Brain microvascular endothelial cell (primary cell): ENCODE measurements around the gene RAPGEF4.

Source experiments
- DNase-seq: peaks from one replicate; pipeline ENCODE4 v3.0.0-alpha.2; 2020
- H3K27ac ChIP-seq: fragments of 250-450 bp; sonication (Bioruptor Pico); 2 replicates; pipeline ENCODE4 v1.5.1; 2020; ENCODE audit warnings: mild to moderate bottlenecking, moderate library complexity
- H3K27me3 ChIP-seq: fragments of 250-450 bp; sonication (Bioruptor Pico); replicated peaks from 2 replicates; pipeline ENCODE4 v1.5.1; 2020; ENCODE audit warnings: mild to moderate bottlenecking
- H3K36me3 ChIP-seq: fragments of 250-450 bp; sonication (Bioruptor Pico); replicated peaks from 2 replicates; pipeline ENCODE4 v1.5.1; 2020; ENCODE audit warnings: mild to moderate bottlenecking
- H3K4me3 ChIP-seq: 2 replicates; pipeline ENCODE4 v1.5.1; 2011; ENCODE audit warnings: low read depth, mild to moderate bottlenecking, control low read depth, low read length, moderate library complexity
- in situ Hi-C: cut with HindIII; loops from 2 replicates; pipeline ENCODE4 v1.10.0; 2017; ENCODE audit warnings: low sequenced_read_pairs, low pct_ligation_motif_present
- TF ChIP-seq, protein P1 (sequence below): IDR thresholded peaks from 2 replicates; pipeline ENCODE4 v1.5.1; 2011; ENCODE audit warnings: low read depth, mild to moderate bottlenecking, moderate library complexity, low read length, control low read depth, inconsistent platforms; ENCODE audit errors: missing control alignments

RAPGEF4 gene

GRCh38 chr2:173002751-173003541 lies 267.3 kb downstream of the RAPGEF4 start:
- Histone ChIP-seq H3K27me3 (no peaks in the 10 kb centered on the region), H3K4me3 (no peak overlapping the region), H3K27ac (no peak overlapping the region), H3K36me3 (no peaks in the 10 kb centered on the region)
- TF ChIP-seq, protein P1, sequence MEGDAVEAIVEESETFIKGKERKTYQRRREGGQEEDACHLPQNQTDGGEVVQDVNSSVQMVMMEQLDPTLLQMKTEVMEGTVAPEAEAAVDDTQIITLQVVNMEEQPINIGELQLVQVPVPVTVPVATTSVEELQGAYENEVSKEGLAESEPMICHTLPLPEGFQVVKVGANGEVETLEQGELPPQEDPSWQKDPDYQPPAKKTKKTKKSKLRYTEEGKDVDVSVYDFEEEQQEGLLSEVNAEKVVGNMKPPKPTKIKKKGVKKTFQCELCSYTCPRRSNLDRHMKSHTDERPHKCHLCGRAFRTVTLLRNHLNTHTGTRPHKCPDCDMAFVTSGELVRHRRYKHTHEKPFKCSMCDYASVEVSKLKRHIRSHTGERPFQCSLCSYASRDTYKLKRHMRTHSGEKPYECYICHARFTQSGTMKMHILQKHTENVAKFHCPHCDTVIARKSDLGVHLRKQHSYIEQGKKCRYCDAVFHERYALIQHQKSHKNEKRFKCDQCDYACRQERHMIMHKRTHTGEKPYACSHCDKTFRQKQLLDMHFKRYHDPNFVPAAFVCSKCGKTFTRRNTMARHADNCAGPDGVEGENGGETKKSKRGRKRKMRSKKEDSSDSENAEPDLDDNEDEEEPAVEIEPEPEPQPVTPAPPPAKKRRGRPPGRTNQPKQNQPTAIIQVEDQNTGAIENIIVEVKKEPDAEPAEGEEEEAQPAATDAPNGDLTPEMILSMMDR, result no peak
- no peak for DNase-seq
- in situ Hi-C loops, result no loop called here

DNA sequence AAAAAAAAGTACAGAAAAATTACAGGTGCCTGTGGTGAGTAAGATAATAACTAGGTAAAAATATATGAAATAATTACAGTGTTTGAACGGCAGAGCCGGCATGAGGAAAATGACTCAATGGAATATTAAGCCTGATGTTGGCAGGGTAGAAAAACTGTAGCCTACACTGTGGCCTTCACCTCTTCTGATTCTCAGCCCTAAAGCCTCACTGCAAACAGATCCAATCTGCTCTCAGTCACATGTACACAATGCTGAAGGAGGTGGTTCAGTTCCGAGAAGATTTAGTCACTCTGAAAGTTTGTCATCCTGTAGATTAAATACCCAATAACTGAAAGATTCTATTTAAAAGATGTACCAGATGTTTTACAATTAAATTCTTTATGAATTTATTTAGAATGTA lies 273.1 kb downstream of the RAPGEF4 start:
- Histone ChIP-seq H3K27ac (no peak overlapping the region), H3K27me3 (no peaks in the 10 kb centered on the region), H3K4me3 (no peak overlapping the region), H3K36me3 (no peaks in the 10 kb centered on the region)
- DNase-seq, result no peak
- in situ Hi-C loops, result no loop called here
- TF ChIP-seq, protein P1, result no peak

GRCh38 chr2:173010233-173010632 lies 274.6 kb downstream of the RAPGEF4 start:
- TF ChIP-seq, protein P1, result no peak
- DNase-seq, result no peak
- Histone ChIP-seq H3K27me3 (no peaks in the 10 kb centered on the region), H3K4me3 (no peak overlapping the region), H3K27ac (no peak overlapping the region), H3K36me3 (no peaks in the 10 kb centered on the region)
- in situ Hi-C loops, result no loop called here

- no peak overlapping the region for H3K4me3 ChIP-seq
- no peaks in the 10 kb centered on the region for H3K36me3 ChIP-seq
- DNase-seq, result no peak
- TF ChIP-seq, protein P1, result no peak
- in situ Hi-C loops, result no loop called here
- H3K27ac ChIP-seq, result no peak overlapping the region
- H3K27me3 ChIP-seq, result no peaks in the 10 kb centered on the region
These were observed 280.8 kb downstream of the RAPGEF4 start for GRCh38 chr2:173016451-173016850.

GRCh38 chr2:173017646-173018420 lies 282.2 kb downstream of the RAPGEF4 start:
- H3K27ac ChIP-seq, result no peak overlapping the region
- no peaks in the 10 kb centered on the region for H3K36me3 ChIP-seq
- H3K27me3 ChIP-seq, result no peaks in the 10 kb centered on the region
- H3K4me3 ChIP-seq, result no peak overlapping the region
- in situ Hi-C loops, result no loop called here
- no peak for DNase-seq
- TF ChIP-seq, protein P1, result no peak
